H1 (cell line): ENCODE measurements around the gene ASIC5. TPM values are rescaled to one million over a fixed set of nuclear protein-coding genes. Genes with fewer than 3 reads are reported as not detected.

Experiments
- CTCF ChIA-PET: fragments of 300-600 bp; sonication (Branson Sonifier 250); formaldehyde crosslinking; loops from one replicate; lab custom pipeline; 2021; ENCODE audit not compliant: partially characterized antibody; lab: Charles Lee
- POLR2A ChIA-PET: fragments of 300-600 bp; sonication (Branson Sonifier 250); formaldehyde crosslinking; loops from one replicate; lab custom pipeline; 2021; ENCODE audit warnings: inconsistent platforms; ENCODE audit not compliant: partially characterized antibody; lab: Charles Lee
- DNase-seq, 2 experiments: peaks; one replicate each; pipeline versions ENCODE4 v3.0.0 to v3.0.0-alpha.2; 2010 to 2022; ENCODE audit warnings: low spot score in 2 of 2, low read depth in 1 of 2, mixed read lengths in 1 of 2
- FAIRE-seq: peaks from 2 replicates; lab custom pipeline; 2011; peaks lifted over from hg19 to GRCh38; lab: Jason Lieb, UNC
- H2AFZ ChIP-seq: 2 replicates; pipeline ENCODE4 v1.8.1; 2012; ENCODE audit warnings: low read length, inconsistent platforms
- H2AK5ac ChIP-seq: 2 replicates; pipeline ENCODE4 v1.6.1; 2013; ENCODE audit warnings: low read depth, low read length
- H2BK120ac ChIP-seq: replicated peaks from 2 replicates; pipeline ENCODE3; 2013; ENCODE audit warnings: low read depth, low read length, inconsistent platforms
- H2BK12ac ChIP-seq: 2 replicates; pipeline ENCODE4 v1.6.1; 2013; ENCODE audit warnings: low read depth, low read length
- H2BK15ac ChIP-seq: 2 replicates; pipeline ENCODE4 v1.6.1; 2013; ENCODE audit warnings: low read length
- H2BK20ac ChIP-seq: 2 replicates; pipeline ENCODE4 v1.6.1; 2013; ENCODE audit warnings: low read length
- H2BK5ac ChIP-seq: 2 replicates; pipeline ENCODE4 v1.6.1; 2013; ENCODE audit warnings: low read depth, low read length
- H3K14ac ChIP-seq: 2 replicates; pipeline ENCODE4 v1.6.1; 2013; ENCODE audit warnings: inconsistent platforms; ENCODE audit not compliant: insufficient read length
- H3K18ac ChIP-seq: 2 replicates; pipeline ENCODE4 v1.6.1; 2013; ENCODE audit warnings: low read length; ENCODE audit errors: extremely low read depth
- H3K23ac ChIP-seq: 2 replicates; pipeline ENCODE4 v1.6.1; 2013; ENCODE audit warnings: inconsistent platforms; ENCODE audit not compliant: insufficient read length
- H3K23me2 ChIP-seq: 2 replicates; pipeline ENCODE4 v1.6.1; 2013; ENCODE audit warnings: low read depth, low read length
- H3K27ac ChIP-seq: 2 replicates; pipeline ENCODE4 v1.6.1; 2011; ENCODE audit warnings: low read depth, low read length, inconsistent platforms
- H3K27me3 ChIP-seq, 4 experiments: replicated peaks in 1 of 4; 1 replicate in 1 of 4; 2 replicates in 3 of 4; pipeline versions ENCODE4 v1.6.1 to v1.8.1; 2011 to 2013; ENCODE audit warnings: low read length in 3 of 4, mild to moderate bottlenecking in 3 of 4, inconsistent platforms in 2 of 4, mixed read lengths in 2 of 4, moderate library complexity in 1 of 4; ENCODE audit not compliant: control insufficient read depth in 3 of 4, insufficient read depth in 3 of 4; ENCODE audit errors: extremely low read depth in 1 of 4
- H3K36me3 ChIP-seq, 4 experiments: 2 replicates each; pipeline versions ENCODE4 v1.6.1 to v1.8.1; 2011 to 2013; ENCODE audit warnings: mild to moderate bottlenecking in 4 of 4, low read length in 3 of 4, moderate library complexity in 2 of 4, control low read depth in 1 of 4, inconsistent platforms in 1 of 4; ENCODE audit not compliant: insufficient read depth in 4 of 4, control insufficient read depth in 2 of 4
- H3K4ac ChIP-seq: replicated peaks from 2 replicates; pipeline ENCODE3; 2013; ENCODE audit warnings: low read length, low read depth, mixed read lengths, inconsistent platforms; ENCODE audit not compliant: insufficient read length
- H3K4me1 ChIP-seq, 4 experiments: replicated peaks in 1 of 4; 1 replicate in 1 of 4; 2 replicates in 3 of 4; pipeline versions ENCODE4 v1.6.1 to v1.8.1; 2011 to 2013; ENCODE audit warnings: low read length in 3 of 4, inconsistent platforms in 2 of 4, mixed read lengths in 1 of 4; ENCODE audit not compliant: insufficient read depth in 4 of 4, control insufficient read depth in 3 of 4
- H3K4me2 ChIP-seq, 2 experiments: 2 replicates each; pipeline versions ENCODE4 v1.6.1 to v1.8.1; 2011 to 2013; ENCODE audit warnings: low read depth in 2 of 2, low read length in 2 of 2, control low read depth in 1 of 2, inconsistent platforms in 1 of 2, mild to moderate bottlenecking in 1 of 2; ENCODE audit not compliant: insufficient read depth in 1 of 2
- H3K4me3 ChIP-seq, 4 experiments: fragments of 200-600, 300-600 bp in 1 of 4; sonication (generic), shearing (Covaris generic), sonication (Bioruptor Twin) in 1 of 4; 2 replicates each; pipeline versions ENCODE4 v1.5.1 to v1.8.1; 2011 to 2016; ENCODE audit warnings: low read length in 4 of 4, low read depth in 3 of 4, control low read depth in 2 of 4, inconsistent platforms in 2 of 4, mild to moderate bottlenecking in 2 of 4, mixed read lengths in 1 of 4, moderate library complexity in 1 of 4; ENCODE audit not compliant: insufficient read depth in 2 of 4; ENCODE audit errors: extremely low read depth in 1 of 4
- H3K56ac ChIP-seq: replicated peaks from 2 replicates; pipeline ENCODE3; 2013; ENCODE audit warnings: low read depth, mild to moderate bottlenecking, mixed read lengths, low read length, inconsistent platforms; ENCODE audit not compliant: insufficient read length
- H3K79me1 ChIP-seq: 2 replicates; pipeline ENCODE4 v1.6.1; 2013; ENCODE audit warnings: low read depth, low read length, control low read depth
- H3K79me2 ChIP-seq, 2 experiments: 2 replicates each; pipeline versions ENCODE4 v1.6.1 to v1.8.1; 2012 to 2013; ENCODE audit warnings: low read length in 2 of 2, mild to moderate bottlenecking in 2 of 2, inconsistent platforms in 1 of 2; ENCODE audit not compliant: insufficient read depth in 2 of 2, control insufficient read depth in 1 of 2
- H3K9ac ChIP-seq, 4 experiments: replicated peaks in 1 of 4; 1 replicate in 1 of 4; 2 replicates in 3 of 4; pipeline versions ENCODE4 v1.6.1 to v1.8.1; 2011 to 2013; ENCODE audit warnings: low read depth in 3 of 4, low read length in 3 of 4, control low read depth in 2 of 4, mild to moderate bottlenecking in 2 of 4, moderate library complexity in 2 of 4, inconsistent platforms in 1 of 4; ENCODE audit errors: extremely low read depth in 1 of 4
- H3K9me3 ChIP-seq, 2 experiments: 2 replicates each; pipeline versions ENCODE4 v1.6.1 to v1.8.1; 2012 to 2013; ENCODE audit warnings: mild to moderate bottlenecking in 2 of 2, moderate library complexity in 2 of 2, control low read depth in 1 of 2, inconsistent platforms in 1 of 2, low read depth in 1 of 2, low read length in 1 of 2, mixed read lengths in 1 of 2; ENCODE audit not compliant: insufficient read depth in 2 of 2
- H4K20me1 ChIP-seq, 2 experiments: replicated peaks in 1 of 2; 2 replicates each; pipeline versions ENCODE3 to v1.8.1; 2011 to 2013; ENCODE audit warnings: inconsistent platforms in 2 of 2, low read length in 2 of 2, mild to moderate bottlenecking in 1 of 2; ENCODE audit not compliant: insufficient read depth in 2 of 2, control insufficient read depth in 1 of 2
- H4K5ac ChIP-seq: 2 replicates; pipeline ENCODE4 v1.6.1; 2013; ENCODE audit warnings: low read length, low read depth, mixed read lengths, inconsistent platforms; ENCODE audit not compliant: insufficient read length
- H4K8ac ChIP-seq: 2 replicates; pipeline ENCODE4 v1.8.0; 2013; ENCODE audit warnings: mild to moderate bottlenecking, moderate library complexity, low read length, inconsistent platforms; ENCODE audit not compliant: insufficient read depth; ENCODE audit errors: extremely low read depth
- H4K91ac ChIP-seq: replicated peaks from 2 replicates; pipeline ENCODE3; 2013; ENCODE audit warnings: low read length, mixed read lengths, inconsistent platforms; ENCODE audit not compliant: insufficient read length
- MAFK ChIP-seq: IDR thresholded peaks from 2 replicates; pipeline ENCODE4 v1.6.1; 2012; ENCODE audit warnings: low read depth, mild to moderate bottlenecking, improper control_type of control experiment, low read length
- SIN3A ChIP-seq, 2 experiments: IDR thresholded peaks in 1 of 2; conservative IDR thresholded peaks in 1 of 2; 2 replicates each; pipeline ENCODE4 v1.6.1; 2011 to 2012; ENCODE audit warnings: low read length in 2 of 2, improper control_type of control experiment in 1 of 2, low read depth in 1 of 2, mild to moderate bottlenecking in 1 of 2
- TEAD4 ChIP-seq: IDR thresholded peaks from 2 replicates; pipeline ENCODE4 v1.6.1; 2012; ENCODE audit warnings: low read depth, low read length, inconsistent platforms, mixed read lengths
- polyA plus RNA-seq, 7 experiments: library from polyadenylated mRNA; depleted of rRNA in 3 of 7; stranded (reverse) in 5 of 7; unstranded in 2 of 7; fragments of >200 nt in 5 of 7; fragments of 200-250 nt in 2 of 7; gene quantifications; 1 replicate in 5 of 7; 2 replicates in 1 of 7; 4 replicates in 1 of 7; pipeline versions ENCODE4 v1.2.1 to v1.2.3, GENCODE V29; 2011 to 2013; ENCODE audit warnings: missing spikeins in 2 of 7, mixed read lengths in 2 of 7
- total RNA-seq: library from RNA; stranded (reverse); fragmentation: NEBNext Ultra II Directional; extraction: Animal tissue kit (Norgen Biotek cat#: 25700); gene quantifications from 2 replicates; pipeline ENCODE4 v1.2.1, GENCODE V29; 2021

Gene ASIC5
- total and polyA plus RNA-seq, 2 of the 8 experiments (the other 6 are each of a cell fraction or from before 2014, with no cell fraction given) = not detected

- no peak overlapping the region for H3K18ac ChIP-seq
- no peaks in the 10 kb centered on the region; a peak in 1 of 7 replicates for H3K4me1 ChIP-seq
- H4K91ac ChIP-seq = no peak overlapping the region
- no peak overlapping the region for H3K56ac ChIP-seq
- H2BK12ac ChIP-seq = no peak overlapping the region
- H2BK5ac ChIP-seq = no peak overlapping the region
- no peak overlapping the region for H4K8ac ChIP-seq
- no peaks in the 10 kb centered on the region for H3K79me2 ChIP-seq
- H3K23ac ChIP-seq = no peak overlapping the region
- no peak overlapping the region for H3K14ac ChIP-seq
- no peak overlapping the region for H3K4ac ChIP-seq
- no peak overlapping the region for H3K4me2 ChIP-seq
- DNase-seq (no peak), FAIRE-seq (no peak)
- H2AK5ac ChIP-seq = no peak overlapping the region
- H3K79me1 ChIP-seq = no peaks in the 10 kb centered on the region
- ChIA-PET POLR2A (no interaction called here), CTCF (interaction anchor here (1.0 kb wide), 1 partner anchor 110 kb away, joined by 3 read pairs; no protein-coding TSS in a partner anchor)
- no peak overlapping the region for H3K9ac ChIP-seq
- H2BK20ac ChIP-seq = no peak overlapping the region
- no peaks in the 10 kb centered on the region for H3K27me3 ChIP-seq
- H2AFZ ChIP-seq = no peak overlapping the region
- peaks cover 4 to 10% of the 10 kb centered on the region in 2 experiments; a peak in 2 of 4 replicates for H3K9me3 ChIP-seq
- no peaks in the 10 kb centered on the region; the same call in 1 of the 2 replicates for H3K23me2 ChIP-seq
- TF ChIP-seq SIN3A (conservative IDR thresholded peaks at IDR 0.05 in 1 of 2, IDR thresholded peaks at IDR 0.05 in 1 of 2; ENCODE audit: low read depth in 1 of 2, low read length in 2 of 2) (no peak), MAFK (no peak), TEAD4 (no peak)
- no peak overlapping the region for H3K27ac ChIP-seq
- no peak overlapping the region for H2BK120ac ChIP-seq
- no peak overlapping the region for H2BK15ac ChIP-seq
- H3K4me3 ChIP-seq = no peak overlapping the region
- H3K36me3 ChIP-seq = no peaks in the 10 kb centered on the region
- no peak overlapping the region for H4K5ac ChIP-seq
- no peaks in the 10 kb centered on the region for H4K20me1 ChIP-seq
Observed at GRCh38 chr4:155842080-155842479, 24.0 kb downstream of the ASIC5 start.
